Progenitor cell of endocrine pancreas (in vitro differentiated cells): ENCODE results near the gene PRSS57. TPM values are rescaled to one million over a fixed set of nuclear protein-coding genes. Genes with fewer than 3 reads are reported as not detected.
A peak's percentile ranks its signal among the peaks of the same experiment; 100 is the strongest.

Experiments
- DNase-seq: peaks from one replicate; pipeline ENCODE4 v3.0.0; 2021; ENCODE audit warnings: low spot score; ENCODE audit not compliant: unreplicated experiment
- H3K27ac Mint-ChIP-seq: 2 replicates; pipeline ENCODE4 v1.8.0; 2021; ENCODE audit warnings: mild to moderate bottlenecking, moderate library complexity, mixed read lengths
- H3K27me3 Mint-ChIP-seq: 2 replicates; pipeline ENCODE4 v1.8.0; 2021; ENCODE audit warnings: mixed read lengths
- H3K36me3 Mint-ChIP-seq: 2 replicates; pipeline ENCODE4 v1.8.0; 2022; ENCODE audit warnings: mixed read lengths; ENCODE audit not compliant: insufficient read depth
- H3K4me1 Mint-ChIP-seq: 2 replicates; pipeline ENCODE4 v1.8.0; 2021; ENCODE audit warnings: low read depth, mixed read lengths
- H3K4me3 Mint-ChIP-seq: 2 replicates; pipeline ENCODE4 v1.8.0; 2021; ENCODE audit warnings: low read depth, mild to moderate bottlenecking, moderate library complexity, mixed read lengths
- H3K9me3 Mint-ChIP-seq: 2 replicates; pipeline ENCODE4 v1.8.0; 2021; ENCODE audit warnings: low read depth, mixed read lengths
- CTCF ChIP-seq: fragments of 200-600 bp; sonication (generic); IDR thresholded peaks from one replicate; pipeline ENCODE4 v1.5.0; 2021; ENCODE audit warnings: antibody characterized with exemption, mild to moderate bottlenecking; ENCODE audit not compliant: unreplicated experiment
- total RNA-seq: library from RNA; stranded (reverse); gene quantifications from 2 replicates; pipeline ENCODE4 v1.2.1, GENCODE V29; 2021

Gene PRSS57
- total RNA-seq, 1 donor from 2014 or later = not detected

GRCh38 chr19:639253-640160, 55.7 kb downstream of the PRSS57 start, which contains the start of gene FGF22:
Gene FGF22, plus strand, starts transcription at chr19:639879. Its CDS starts 47 bp downstream, at chr19:639926.
- peak; percentile 89 for DNase-seq
- Mint-ChIP-seq H3K4me3 (peak within 1 kb of the TSS; percentile 64), H3K27me3 (peaks cover 19% of the 10 kb centered on the region), H3K36me3 (no peaks in the 10 kb centered on the region), H3K9me3 (no peaks in the 10 kb centered on the region), H3K4me1 (no peaks in the 10 kb centered on the region), H3K27ac (peak within 1 kb of the TSS; percentile 91)
- TF ChIP-seq CTCF = no peak

GRCh38 chr19:638906-639252, 56.4 kb downstream of the PRSS57 start:
- DNase-seq = no peak
- peaks cover 3% of the 10 kb centered on the region for H3K4me1 Mint-ChIP-seq
- no peak overlapping the region for H3K27ac Mint-ChIP-seq
- peak overlapping the region; percentile 64 for H3K4me3 Mint-ChIP-seq
- H3K36me3 Mint-ChIP-seq = no peaks in the 10 kb centered on the region
- TF ChIP-seq CTCF = no peak
- H3K27me3 Mint-ChIP-seq = peaks cover 19% of the 10 kb centered on the region
- H3K9me3 Mint-ChIP-seq = no peaks in the 10 kb centered on the region

Other genes starting within 250 kb of the PRSS57 start
- 159 TPM in 2 replicates for gene SHC2, start 234.4 kb downstream of the PRSS57 start, total RNA-seq
- 0.77 and 1.0 TPM in 2 replicates for gene MADCAM1, start 199.0 kb downstream of the PRSS57 start, total RNA-seq
- 16.4 and 18.0 TPM in 2 replicates for gene TPGS1, start 188.0 kb downstream of the PRSS57 start, total RNA-seq
- 96.9 and 100 TPM in 2 replicates for gene CDC34, start 163.7 kb downstream of the PRSS57 start, total RNA-seq
- 0.31 TPM in 1 of 2 replicates, not detected in the other for gene GZMM, start 151.4 kb downstream of the PRSS57 start, total RNA-seq
- 464 and 472 TPM in 2 replicates for gene BSG, start 122.9 kb downstream of the PRSS57 start, total RNA-seq
- 0.34 and 0.47 TPM in 2 replicates for gene HCN2, start 105.6 kb downstream of the PRSS57 start, total RNA-seq
- 62.9 and 68.4 TPM in 2 replicates for gene POLRMT, start 61.9 kb downstream of the PRSS57 start, total RNA-seq
- gene FGF22, start 55.6 kb downstream of the PRSS57 start, total RNA-seq = 0.43 and 0.49 TPM in 2 replicates
- gene RNF126, start 32.2 kb downstream of the PRSS57 start, total RNA-seq = 37.3 and 39.2 TPM in 2 replicates
- gene FSTL3, start 19.1 kb downstream of the PRSS57 start, total RNA-seq = 13.8 and 14.4 TPM in 2 replicates
- 52.4 and 54.3 TPM in 2 replicates for gene PALM, start 13.5 kb upstream of the PRSS57 start, total RNA-seq
- 1.1 and 2.5 TPM in 2 replicates for gene MISP, start 55.7 kb upstream of the PRSS57 start, total RNA-seq
- gene PTBP1, start 102.0 kb upstream of the PRSS57 start, total RNA-seq = 497 and 500 TPM in 2 replicates
- gene PLPPR3, start 126.5 kb upstream of the PRSS57 start, total RNA-seq = 128 and 129 TPM in 2 replicates
- gene AZU1, start 132.4 kb upstream of the PRSS57 start, total RNA-seq = 4.8 and 5.1 TPM in 2 replicates
- not detected in 2 replicates for gene PRTN3, start 145.5 kb upstream of the PRSS57 start, total RNA-seq
- gene ELANE, start 156.9 kb upstream of the PRSS57 start, total RNA-seq = not detected in 2 replicates
- 1.1 and 1.3 TPM in 2 replicates for gene CFD, start 164.2 kb upstream of the PRSS57 start, total RNA-seq
- gene MED16, start 197.7 kb upstream of the PRSS57 start, total RNA-seq = 87.2 and 91.7 TPM in 2 replicates
- gene RNU6-9, start 198.0 kb upstream of the PRSS57 start, total RNA-seq = not detected in 2 replicates
- gene R3HDM4, start 217.8 kb upstream of the PRSS57 start, total RNA-seq = 61.4 and 63.1 TPM in 2 replicates
- 5.8 and 6.1 TPM in 2 replicates for gene KISS1R, start 221.9 kb upstream of the PRSS57 start, total RNA-seq
- 149 and 154 TPM in 2 replicates for gene ARID3A, start 230.6 kb upstream of the PRSS57 start, total RNA-seq